HG03103 (cell line): ENCODE measurements around the gene ACAN.

Experiments used
- ATAC-seq: cut with Tn5 transposase; IDR thresholded peaks from one replicate; pipeline ENCODE4 v1.9.1; 2021; ENCODE audit warnings: low read depth; ENCODE audit not compliant: unreplicated experiment

The ACAN gene

DNA sequence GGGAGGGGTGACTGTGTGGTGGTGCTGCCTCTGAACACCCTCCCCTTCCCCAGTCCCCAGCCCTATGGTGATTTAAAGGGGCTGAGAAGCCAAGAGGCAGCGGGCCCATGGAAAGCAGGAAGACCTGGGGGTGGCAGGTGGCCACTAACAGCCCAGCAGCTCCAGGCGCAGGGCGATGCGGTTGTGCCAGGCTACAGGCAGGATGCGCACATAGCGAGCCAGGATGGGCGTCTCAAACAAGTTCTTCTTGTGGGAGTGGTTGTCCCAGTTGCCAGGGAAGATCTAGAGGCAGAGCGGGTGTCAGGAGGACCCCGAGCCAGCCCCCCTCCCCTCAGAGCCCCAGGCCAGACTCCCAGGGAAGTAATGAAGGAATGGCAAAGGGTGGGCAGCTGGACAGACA lies 96.0 kb downstream of the ACAN start:
- ATAC-seq: no peak

DNA sequence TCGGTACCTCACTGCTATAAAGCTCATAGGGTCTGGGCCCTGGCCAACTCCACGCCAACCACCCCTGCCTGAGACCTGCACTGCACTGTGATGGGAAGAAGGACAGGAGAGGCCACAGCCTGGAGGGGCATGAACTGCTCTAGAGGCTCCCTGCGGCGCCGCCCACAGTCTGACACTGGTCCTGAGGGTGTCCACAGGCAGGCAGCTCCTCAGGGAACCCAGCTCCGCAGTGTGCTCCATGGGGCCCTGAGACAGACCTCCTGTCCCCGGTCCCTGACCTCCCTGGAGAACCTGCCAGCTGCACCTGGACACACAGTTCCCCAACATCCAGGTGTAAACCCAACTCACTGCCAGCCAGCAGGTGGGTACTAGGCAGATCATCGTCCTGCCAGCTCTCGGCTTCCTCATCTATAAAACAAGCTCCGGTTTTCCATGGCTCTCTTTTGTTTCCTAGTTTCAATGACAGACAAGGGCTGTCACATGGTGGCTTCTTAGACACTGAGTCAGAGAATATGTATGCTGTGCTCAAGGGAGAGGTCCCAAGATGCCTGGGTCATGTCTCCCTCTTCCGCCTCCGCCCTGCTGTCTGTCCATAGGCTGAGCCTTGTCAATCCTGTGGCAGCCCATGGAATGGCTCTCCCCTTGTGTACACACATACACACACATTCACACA lies 97.2 kb downstream of the ACAN start:
- ATAC-seq: no peak

DNA sequence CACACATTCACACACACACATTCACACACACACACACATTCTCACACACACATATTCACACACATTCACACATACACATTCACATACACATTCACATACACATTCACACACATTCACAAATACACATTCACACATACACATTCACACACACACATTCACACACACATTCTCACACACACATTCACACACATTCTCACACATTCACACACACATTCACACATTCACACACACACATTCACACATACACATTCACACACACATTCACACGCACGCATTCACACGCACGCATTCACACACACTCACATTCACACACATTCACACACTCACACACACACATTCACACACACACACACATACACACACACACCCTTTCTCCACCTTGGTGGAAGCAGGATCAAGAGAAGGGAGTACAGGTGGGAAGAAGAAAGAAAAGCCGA lies 97.8 kb downstream of the ACAN start:
- no peak for ATAC-seq

DNA sequence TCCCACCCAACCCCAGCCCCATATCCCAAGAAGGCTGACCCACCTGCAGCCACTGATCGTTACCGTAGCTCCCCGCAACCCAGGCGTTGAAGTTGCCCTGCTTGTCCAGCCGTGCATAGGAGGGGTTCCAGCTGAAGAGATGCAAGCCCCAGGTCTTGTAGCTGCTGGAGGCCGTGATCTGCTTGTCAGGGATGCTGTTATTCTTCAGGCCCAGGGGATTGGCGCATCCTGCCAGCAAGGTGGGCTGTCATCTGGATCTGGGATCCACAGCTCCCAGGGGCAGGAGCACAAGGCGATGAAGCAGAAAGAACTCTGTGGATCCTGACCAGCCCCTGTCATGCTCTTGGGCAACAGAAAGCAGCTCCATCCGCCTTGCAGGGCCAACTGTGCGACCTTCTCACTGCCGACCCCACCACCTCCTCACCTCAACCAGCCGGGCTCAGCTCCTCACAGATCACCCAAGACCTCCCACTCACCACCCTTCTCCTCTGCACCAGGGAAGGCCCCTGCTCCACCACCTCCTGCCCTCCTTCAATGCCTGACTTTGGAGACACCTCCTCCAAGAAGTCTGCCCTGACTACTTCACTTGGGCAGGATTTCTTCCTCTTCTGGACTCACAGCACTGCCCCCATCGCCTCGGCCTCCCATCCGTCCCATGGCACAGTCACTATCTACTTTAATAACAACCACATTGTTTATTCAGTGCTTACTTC lies 98.4 kb downstream of the ACAN start:
- no peak for ATAC-seq

DNA sequence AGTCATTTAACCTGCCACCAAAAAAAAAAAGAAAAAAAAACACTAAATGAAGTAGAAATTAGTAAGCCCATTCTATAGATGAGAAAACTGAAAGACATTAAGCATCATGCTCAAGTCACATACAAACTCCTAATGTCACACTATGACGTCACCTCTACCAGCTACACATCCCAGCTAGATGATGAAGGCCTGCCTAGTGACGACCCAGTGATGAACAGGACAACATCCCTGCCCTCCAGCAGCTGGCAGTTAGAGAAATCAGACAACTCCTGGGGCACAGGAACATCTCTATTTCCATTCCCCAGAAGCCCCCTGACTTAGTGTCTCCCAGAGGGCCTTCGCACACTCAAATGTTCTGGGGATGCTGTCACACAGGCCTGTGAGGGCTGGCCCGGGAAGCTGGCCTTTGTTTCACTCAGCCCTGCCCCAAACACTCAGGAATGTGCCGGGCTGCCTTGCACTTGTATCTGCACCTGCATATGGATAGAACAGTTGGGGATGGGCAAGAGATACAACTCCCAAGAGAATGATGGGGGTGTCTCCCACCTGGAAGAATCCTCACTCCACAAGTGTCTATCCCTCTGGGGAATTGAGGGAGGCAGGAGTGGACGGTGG lies 99.1 kb downstream of the ACAN start:
- ATAC-seq: no peak

DNA sequence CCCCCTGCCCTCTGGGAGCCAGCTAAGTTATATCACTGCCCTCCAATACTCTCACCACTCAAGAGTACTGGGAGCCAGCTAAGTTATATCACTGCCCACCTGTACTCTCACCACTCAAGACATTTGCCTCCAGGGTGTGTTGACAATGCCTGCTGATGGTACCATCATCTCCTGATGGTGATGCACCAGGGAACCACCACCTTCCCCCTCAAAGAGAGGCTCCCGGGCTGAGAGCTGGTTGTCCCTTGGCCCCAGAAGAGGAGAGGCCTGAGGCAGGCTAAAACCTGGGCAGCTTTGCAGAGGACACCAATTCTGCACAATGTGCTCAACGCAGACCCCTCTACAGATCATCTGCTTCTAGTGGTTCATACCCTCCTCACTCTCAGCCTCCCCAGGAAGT lies 99.6 kb downstream of the ACAN start:
- ATAC-seq: no peak

DNA sequence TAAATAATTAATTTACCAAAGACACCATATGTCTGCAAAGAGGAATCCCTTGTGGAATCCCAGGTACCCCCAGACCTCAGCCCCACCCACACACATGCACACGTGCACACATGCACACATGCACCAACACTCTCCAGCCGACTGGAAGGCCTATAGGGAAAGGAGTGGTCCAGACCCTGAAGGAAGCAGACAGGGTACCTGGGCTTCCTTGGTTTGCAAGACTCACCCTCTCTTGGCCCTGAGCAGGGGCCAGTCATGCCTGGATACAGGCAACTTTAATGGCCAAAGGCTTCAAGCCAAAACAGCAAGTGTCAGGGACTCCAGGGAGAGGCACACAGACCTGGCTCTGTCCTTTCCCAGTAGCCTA lies 101.0 kb downstream of the ACAN start:
- ATAC-seq: no peak

DNA sequence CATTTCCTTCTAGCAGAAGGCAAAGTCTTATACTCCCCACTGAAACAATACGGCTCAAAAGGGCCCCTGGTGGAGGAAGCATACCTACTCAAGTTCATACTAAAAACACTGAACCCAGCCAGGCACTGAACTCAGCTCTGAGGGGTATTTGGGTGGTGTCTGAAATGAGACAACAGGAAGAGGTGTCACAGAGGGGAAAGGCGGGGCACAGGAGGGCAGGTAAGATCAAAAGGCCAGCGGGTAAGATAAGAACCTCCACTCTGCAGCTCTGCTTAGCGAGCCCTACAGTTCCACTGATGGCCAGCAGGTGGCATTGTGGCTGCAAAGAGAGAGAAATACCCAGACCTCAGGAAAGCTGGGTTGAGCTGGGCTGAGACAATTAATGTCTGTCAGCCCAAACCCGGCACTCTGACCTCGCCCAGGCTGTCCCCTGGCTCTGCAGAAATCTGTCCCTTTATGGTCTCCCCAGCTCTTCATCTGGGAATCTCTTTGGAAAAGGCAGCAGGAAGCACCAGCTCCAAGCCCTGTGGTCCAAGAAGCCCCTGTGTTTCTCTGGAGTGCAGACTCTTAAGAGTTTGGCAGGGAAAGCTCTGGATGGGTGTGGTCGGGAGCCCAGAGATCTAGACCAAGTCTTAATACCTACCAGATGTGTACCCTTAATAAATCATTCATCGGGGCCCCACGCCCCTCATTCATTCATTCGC lies 101.5 kb downstream of the ACAN start:
- ATAC-seq: peak; percentile 65

DNA sequence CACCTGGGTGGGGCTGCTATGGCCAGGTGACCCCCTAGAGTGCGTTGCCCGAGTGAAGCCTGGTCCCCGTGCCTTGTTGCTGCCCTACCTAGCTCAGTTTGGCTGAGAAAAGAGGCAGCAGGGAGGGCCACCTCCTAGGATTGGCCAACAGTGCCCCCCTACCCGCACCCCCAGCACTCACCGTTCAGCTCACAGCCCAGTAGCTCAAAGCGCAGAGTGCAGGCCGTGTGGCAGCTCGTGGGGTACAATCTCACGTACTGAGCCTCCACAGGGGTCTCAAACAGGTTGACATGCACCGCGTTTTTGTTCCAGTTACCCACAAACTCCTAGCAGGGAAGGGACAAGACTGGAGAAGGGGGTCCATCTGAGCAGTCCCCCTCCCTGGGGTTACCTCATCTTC lies 102.3 kb downstream of the ACAN start:
- ATAC-seq: no peak

DNA sequence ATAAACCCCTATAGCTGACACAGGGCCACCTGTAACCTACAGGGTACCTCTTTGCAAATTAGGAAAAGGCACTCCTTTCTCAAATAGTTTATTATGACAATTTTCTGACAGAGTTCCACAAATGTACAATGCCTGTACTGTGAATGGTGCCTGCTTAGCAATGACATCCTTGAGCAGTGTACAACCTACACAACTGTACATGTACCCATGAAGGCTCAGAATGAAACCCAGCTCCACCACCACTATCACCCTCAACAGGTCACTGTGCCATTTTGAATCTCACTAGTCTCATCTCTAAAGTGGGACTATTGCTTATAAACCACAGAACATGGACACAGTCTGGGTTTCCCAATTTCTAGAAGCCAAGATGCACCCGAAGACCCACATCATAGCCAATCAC lies 102.9 kb downstream of the ACAN start:
- ATAC-seq: no peak

DNA sequence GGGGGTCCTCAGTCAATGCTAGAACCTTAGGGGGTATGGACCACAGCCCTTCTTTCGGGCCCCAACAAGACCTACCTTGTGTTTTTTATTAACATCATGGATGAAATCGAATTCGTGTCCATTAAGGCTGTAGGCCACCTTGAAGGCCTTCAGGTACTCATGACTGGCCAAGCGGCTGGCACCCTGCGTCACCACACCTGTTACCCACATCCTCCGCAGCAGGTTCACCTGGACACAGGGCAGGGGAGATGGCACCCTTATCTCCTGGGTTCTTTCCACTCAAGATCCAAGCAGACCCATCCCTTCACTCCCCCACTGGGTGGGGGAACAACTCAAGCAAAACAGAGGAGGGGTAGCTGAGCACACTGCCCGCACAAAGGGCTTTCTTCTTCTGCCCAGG lies 103.3 kb downstream of the ACAN start:
- no peak for ATAC-seq

DNA sequence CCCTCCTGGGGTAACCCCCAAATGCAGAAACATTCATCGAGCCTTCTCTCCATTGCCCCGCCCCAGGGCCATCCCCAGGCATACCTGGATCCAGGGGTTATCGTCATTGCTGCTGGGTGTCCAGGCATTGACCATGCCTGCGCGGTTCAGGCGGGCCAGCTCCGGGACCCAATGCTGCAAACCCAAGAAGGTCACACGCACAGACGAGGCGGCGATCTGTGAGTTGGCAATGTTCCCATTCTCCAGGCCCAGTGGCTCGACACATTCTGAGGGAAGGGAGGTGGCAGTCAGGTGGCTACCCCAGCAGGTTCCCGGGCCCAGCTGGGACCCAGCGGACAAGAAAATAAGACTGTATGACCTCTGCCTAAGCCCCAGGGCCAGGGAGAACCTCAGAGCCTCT lies 103.9 kb downstream of the ACAN start:
- no peak for ATAC-seq

DNA sequence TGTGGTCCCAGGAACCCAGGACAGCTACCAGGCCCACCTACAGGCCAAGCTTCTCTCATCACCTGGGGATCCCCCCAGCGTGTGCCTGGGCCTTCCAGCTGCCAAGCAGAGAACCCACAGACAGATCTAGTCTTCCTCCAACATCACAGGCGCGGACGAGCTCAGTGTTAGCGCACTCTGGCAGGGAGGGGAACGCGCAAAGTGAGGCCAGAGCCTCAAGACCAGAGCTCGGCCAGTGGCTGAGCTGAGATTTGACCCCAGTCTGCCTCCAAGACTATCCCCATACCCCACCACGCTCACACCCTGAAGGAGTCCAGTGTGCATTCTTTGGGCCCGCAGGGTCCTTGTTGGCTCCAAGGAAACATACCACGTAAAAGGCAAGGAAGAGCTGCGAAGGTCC lies 104.9 kb downstream of the ACAN start:
- no peak for ATAC-seq

DNA sequence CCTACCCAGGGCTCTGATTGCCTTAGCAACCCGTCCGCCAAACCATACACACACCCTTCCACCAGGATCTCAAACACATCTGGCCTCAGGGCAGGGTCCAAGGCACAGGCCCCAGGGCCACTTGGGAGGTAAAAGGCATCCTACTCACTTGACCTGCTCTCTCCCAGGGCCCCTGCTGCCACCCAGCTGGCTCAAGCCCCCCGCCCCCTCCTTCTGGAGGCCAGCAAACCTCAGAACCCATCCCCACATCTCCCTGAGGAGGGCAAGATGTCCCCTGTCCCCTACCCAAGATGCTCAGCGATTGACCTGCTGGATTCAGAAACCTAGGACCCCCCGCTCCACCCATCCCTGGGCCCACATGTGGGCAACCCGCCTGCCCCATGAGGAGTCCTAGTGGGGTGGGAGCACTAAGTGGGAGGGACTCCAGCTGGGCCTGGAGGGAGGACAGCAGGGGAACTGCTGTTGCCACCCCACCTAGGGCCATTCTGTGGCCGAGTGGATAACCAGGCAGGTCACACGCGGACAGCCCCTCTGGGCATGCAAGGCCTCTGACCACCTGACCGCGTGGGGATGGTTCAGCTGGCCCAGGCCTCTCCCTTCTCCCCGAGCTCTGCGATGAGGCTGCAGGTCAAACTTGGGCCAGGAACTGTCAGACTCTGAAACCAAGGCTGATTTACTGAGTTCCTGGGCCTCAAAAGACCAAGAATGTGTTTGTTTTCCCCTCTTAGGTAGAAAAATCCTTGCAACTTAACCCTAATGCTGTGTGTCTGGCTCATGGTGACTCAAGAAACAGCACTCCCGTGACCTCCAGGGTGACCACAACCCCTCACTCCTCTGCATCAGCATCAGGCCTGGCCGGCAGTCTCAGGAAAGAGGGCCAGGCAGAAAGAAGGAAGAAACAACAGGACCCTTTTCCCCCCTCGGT lies 105.7 kb downstream of the ACAN start:
- no peak for ATAC-seq

DNA sequence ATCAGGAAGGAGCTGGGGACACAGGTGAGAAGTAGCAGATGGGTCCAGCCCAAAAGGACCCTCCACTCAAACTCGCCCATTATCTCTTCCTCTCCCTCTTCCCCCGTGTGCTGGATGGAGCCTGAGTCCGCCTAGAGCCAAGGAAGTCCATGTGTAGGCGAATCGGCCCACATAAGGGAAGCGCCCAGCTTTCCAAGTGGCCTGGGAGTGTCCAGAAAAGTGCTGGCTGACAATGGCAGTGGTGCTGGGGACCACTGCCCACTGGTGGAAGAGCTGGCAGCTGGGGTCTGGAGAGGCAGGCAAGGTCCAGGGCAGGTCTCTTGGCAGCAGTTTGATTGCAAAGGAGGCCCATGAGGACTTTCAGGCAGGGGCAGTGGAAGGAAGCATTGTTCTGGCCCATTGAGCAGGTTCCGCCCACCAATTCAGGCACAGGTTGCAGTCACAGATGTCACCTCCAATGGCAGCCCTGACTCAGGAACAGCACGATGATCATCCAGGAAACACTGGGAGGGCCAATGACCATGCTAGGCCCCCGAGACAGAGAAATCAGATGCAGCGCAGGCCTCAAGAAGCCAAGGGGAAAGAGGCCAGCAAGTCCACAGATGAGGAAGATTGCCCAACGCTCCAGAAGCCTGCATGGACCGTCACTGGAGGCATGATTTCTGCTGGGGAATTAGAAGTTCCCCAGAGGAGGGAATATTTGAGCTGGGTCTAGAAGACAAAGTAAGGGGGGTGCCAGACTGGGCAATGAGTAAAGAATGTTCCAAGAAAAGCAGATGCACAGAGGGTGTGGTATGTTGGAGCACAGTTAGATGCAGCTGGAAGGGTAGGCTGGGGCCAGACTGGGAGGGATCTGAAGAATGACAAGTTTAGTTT lies 107.0 kb downstream of the ACAN start:
- no peak for ATAC-seq

DNA sequence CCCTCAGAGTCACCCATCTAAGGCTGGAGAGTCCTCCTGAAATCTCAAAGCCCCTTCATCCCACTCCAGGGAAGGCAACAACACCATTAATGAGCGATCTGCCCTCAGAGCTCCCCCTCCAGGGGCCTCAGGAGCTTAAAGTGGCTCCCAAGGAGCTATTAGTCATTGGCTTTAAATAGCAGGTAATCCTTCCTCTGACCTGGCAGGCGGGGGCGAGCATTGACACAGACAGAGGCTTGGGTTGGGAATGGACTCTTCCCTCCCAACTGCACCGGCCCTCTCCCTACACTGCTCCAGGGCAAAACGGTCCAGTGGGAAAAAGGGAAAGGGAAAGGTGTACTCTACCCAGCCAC lies 108.5 kb downstream of the ACAN start:
- no peak for ATAC-seq

DNA sequence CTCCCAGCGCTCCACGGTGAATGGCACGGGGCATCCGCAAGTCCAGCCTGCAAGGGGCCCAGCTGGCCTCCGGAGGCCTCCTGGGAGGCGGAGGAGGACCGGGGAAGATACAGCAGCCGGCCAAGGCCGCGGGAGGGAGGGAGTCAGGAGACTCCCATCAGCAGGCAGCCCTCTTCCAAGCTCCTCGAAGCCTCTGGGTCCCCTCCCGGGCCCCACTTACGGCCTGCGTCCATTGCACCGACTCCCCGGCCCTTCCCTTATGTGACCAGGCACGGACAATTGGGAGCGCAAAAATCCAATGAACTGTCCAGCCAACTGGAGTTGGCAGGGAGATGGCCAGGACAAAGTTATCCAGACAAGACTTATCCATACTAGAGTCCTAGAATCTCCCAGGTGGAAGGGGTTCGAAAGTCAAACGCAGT lies 109.3 kb downstream of the ACAN start:
- ATAC-seq: no peak

DNA sequence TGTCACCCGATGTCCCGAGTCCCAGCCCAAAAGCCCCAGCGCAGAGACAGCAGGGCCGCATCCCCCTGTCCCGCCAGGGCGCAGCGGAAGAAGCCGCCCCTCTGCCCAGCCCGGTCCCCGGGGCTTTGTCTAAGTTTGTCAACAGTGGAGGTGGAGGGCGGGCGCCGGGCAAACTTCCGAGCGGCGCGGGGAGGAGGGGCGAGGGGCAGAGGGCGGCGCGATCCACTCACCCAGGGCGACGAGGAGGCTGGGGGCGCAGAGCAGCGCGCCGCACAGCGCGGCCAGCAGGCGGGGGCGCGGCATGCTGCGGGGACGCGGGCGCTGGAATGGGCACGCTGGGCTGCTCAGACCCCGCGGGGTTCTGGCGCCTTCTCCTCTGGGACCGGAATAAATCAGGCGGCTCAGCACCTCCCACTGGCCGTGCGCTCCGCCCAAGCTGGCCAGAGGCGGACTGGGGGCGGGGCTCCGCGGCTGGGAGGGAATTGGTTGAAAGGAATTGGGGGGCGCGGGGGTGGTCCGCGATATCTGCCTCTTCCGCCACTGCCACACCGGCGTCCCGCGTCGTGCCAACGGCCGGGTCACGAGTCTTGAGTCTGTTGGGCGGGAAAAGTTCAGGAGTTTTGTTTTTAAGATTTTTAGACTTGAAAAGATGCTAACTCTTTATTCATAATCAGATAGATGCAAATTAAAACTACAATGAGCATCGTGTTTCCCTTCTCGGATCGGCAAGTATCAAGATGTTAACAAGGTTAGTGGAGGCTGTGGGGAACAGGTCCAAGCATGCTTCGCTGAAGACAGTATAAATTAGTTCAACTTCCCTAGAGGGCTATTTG lies 110.0 kb downstream of the ACAN start, which contains the start of gene MFGE8:
Gene MFGE8, minus strand, starts transcription at position 363 of the 833 bp plus-strand sequence. Its CDS starts 60 bp downstream, at position 303.
- ATAC-seq: peak; percentile 66

DNA sequence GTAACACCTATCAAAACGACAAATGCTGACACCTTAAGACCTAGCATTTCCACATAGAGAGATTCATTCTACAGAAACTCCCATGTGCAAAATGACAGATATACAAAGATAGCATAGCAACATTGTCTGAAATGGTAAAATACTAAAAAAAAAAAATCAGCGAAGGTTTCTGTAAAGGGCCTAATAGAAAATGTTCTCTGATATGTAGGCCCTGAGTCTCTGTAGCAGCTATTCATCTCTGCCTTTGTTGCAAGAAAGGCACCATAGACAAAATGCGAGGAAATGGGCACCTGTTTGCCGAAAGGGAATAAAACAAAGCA lies 110.6 kb downstream of the ACAN start:
- no peak for ATAC-seq
